ENCODE data around the gene ANKS3.

ANKS3 gene

GRCh38 chr16:4683255-4684057 lies 50.6 kb downstream of the ANKS3 start:
- DNase-seq = no peak

DNA sequence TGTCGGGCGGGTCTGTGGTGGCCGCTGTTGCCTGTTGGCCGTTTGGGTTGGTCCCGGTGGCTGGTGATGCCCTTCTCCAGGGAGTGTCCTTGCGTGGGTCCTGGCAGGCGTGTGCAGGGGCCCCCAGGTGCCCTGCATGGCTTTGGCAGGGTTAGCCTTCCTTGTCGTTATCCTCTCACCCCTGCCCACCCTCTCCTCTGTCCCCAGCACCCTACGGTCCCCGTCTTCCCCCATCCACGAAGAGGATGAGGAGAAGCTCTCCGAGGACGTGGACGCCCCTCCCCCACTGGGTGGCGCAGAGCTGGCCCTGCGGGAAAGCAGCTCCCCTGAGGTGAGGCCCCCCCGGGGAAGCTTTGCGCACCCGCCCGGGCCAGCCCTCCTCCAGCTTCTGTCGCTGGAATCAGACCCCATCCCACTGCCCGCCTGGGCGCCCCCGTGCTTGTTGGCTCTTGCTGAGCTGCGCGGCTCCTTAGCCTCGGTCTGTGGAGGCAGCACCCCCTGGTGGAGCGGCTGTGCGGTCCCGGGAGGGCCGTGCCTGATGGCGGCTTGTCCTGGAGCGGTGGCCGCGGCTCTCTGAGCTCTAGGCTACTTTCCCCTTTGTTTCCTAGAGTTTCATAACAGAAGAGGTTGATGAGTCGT lies 51.3 kb downstream of the ANKS3 start:
- DNase-seq = no peak

DNA sequence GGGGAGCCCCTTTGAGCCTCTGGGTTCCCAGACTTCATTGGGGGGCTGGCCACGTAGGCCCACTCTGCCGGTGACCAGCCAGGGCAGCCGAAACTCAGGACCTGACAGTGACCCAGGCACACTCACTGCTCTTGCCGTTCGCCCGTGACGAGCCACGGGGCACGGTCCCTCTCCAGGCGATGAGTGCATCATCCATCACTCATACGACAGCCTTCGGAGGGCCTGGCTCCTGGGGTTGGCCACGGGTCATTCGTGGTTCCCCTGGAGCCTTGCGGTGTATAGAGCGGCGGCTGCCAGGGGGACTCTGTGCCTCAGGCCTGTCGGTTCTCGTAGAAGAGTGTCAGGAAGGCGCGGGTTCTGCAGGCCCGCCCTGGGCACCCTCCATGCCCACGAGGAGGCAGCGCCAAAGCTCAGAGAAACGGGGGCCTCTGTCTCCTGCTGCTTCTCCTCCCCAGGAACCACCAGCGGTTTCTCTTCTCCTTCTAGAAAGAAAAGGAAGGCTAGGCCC lies 51.9 kb downstream of the ANKS3 start:
- no peak for DNase-seq

DNA sequence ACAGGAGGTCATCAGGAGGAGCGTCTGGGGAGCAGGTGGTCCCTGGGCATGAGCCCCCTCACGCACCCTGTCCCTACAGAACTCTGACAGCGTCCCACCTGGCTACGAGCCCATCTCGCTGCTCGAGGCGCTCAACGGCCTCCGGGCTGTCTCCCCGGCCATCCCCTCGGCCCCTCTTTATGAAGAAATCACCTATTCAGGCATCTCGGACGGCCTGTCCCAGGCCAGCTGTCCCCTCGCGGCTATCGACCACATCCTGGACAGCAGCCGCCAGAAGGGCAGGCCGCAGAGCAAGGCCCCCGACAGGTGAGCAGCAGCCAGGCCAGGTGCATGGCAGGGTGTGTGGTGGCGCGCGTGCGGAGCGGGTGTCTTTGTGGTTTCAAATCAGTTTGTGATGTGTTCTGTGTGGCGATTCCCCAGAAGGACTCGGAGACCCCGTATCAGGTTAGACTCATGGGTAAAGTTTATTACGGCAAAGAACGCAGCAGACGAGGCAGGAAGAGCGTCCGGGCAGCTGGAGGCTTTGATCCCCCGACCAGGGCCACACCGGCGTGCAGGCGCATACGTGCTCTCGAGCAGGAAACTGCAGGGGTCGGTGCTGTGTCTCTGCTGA lies 52.5 kb downstream of the ANKS3 start:
- no peak for DNase-seq

DNA sequence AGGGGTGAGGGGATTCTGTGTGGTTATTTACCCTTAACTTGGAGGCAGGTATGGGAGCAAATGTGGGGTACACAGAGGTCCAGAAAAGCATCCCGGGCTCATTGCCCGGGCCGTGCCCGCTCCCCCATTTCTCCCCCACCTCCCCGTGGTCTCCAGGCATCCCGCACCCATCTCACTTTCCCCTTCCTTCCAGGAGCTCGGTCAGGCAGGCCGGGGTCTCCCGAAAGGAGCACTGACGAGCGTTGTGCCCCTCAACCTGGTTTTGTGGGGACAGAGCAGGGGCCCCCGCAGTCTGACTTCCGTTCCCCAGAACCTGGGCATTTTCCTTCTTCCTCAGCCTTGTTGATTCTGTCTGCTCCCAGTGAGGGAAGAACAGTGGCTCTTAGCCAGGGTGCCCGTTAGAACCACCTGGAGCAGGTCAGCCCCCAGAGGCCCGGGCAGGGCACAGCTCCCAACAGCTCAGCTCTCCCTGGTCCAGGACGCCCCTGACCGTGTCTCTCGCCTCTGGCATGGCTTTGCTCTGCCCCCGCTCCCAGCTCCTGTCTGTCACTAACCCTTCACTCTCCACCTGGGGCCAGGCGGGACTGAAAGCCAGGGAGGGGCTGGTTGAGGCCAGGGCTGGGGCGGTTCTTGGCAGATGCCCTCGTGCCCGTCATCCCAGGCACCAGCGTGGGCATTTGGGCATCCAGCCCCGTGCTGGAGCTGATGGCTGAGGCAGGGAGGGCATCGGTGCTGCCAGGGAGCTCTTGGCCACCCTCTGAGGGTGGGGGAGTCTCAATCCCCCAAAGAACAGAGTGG lies 53.2 kb downstream of the ANKS3 start:
- no peak for DNase-seq

DNA sequence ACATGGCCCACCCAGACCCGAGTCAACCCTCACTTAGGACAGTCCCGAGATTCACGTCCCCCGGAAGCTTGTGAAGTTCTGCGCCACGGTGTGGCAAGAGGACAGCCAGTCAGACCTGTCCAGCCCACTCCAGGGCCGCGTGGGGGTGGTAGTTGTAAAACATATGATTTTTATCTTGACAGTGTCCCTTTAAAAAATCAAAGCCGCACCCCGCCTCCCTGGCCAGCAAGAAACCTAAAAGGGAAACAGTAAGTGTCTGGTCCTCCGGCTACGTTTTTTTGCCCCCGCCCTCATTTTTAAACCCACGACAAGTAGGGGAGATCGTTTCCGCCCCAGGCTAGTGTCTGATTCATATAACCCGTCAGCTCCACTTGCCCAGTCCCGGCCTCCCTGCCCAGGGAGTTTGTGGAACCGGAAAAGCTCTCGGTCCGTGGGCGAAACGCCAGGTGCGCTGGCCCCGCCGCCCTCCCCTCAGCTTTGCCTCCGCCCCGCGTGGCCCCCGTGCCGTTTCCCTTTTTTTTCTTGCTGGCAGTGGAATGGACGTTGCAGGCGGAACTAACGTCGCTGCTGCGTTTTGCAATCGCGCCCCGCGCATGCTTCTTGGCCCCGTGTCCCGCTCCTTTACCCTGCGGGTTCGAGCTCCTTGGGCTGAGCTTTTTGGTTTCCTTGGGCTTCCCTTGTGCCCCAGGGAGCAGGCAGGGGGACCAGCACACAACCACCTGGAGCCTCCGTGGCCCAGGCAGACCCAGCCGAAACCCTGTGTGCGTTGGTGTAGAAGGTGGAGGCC lies 54.0 kb downstream of the ANKS3 start:
- DNase-seq = peak; percentile 87

GRCh38 chr16:4679156-4679849 lies 54.8 kb downstream of the ANKS3 start:
- DNase-seq = no peak

DNA sequence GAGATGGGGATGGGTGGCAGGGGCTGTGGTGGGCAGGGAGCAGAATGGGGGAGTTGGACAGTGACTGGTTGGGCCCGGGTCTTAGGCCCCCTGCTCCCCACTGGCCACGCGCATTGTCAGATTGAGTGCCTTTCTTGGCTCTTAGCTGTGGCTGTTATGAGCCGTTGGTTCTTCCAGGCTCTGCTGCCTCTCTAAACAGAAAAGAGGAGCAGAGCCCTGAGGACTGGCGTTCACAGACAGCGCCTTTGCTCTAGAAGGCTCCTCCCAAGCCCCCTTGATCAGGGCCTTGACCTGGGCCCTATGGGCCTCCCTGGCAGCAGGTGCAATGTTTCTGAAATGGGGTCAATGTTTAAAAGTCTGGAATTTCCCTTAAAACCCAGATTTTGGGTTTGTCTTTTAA lies 55.5 kb downstream of the ANKS3 start:
- no peak for DNase-seq

GRCh38 chr16:4677994-4678393 lies 56.1 kb downstream of the ANKS3 start:
- DNase-seq = no peak

GRCh38 chr16:4677390-4677789 lies 56.7 kb downstream of the ANKS3 start:
- no peak for DNase-seq

- DNase-seq = no peak
Measured at GRCh38 chr16:4676831-4677230, 57.2 kb downstream of the ANKS3 start.

GRCh38 chr16:4675864-4676786 lies 57.9 kb downstream of the ANKS3 start:
- DNase-seq = no peak

DNA sequence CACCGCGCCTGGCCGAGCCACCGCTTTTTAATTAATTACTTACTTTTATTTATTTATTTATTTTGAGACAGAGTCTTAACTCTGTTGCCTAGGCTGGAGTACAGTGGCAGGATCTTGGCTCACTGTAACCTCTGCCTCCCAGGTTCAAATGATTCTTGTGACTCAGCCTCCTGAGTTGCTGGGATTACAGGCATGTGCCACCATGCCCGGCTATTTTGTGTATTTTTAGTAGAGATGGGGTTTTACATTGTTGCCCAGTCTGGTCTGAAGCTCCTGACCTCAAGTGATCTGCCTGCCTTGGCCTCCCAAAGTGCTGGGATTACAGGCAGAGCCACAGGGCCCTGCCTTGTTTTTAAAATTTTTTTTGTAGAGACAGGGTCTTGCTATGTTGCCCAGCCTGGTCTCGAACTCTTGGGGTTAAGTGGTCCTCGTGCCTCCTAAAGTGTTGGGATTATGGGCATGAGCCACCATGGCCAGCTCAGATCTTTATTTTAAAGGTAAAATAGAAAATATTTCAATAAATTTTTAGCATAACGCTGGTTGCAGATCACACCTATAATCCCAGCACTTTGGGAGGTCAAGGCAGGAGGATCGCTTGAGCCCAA lies 59.0 kb downstream of the ANKS3 start:
- DNase-seq = no peak

DNA sequence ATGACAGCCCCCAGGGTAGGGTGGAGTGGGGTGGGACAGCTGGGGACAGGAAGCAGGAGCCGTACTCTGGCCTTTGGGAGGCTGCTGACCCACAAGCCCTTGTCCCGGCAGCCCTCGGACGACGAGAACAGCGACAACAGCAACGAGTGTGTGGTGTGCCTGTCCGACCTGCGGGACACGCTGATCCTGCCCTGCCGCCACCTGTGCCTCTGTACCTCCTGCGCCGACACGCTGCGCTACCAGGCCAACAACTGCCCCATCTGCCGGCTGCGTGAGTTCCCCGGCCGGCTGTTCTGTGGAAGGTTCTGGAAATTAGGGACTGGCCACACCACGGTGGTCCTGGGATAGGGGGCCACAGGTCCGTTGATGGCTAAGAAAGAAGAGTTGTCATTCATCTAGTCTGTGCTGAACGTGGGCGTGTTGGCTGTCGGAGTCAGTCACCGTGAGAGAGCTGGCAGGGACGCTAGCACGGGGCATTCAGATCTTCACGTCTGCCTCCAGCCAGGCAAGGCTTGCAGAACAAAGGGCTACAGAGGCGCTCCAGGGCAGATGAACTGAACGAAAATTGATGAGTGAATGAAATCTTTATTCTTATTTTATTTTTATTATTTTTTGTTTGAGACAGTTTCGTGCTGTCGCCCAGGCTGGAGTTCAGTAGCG lies 60.6 kb downstream of the ANKS3 start:
- DNase-seq = no peak

- DNase-seq = no peak
Measured at GRCh38 chr16:4668313-4668960, 65.6 kb downstream of the ANKS3 start.

- DNase-seq = no peak
Measured at GRCh38 chr16:4667203-4667963, 66.7 kb downstream of the ANKS3 start.

GRCh38 chr16:4666537-4667202 lies 67.4 kb downstream of the ANKS3 start:
- no peak for DNase-seq
